LHCN-M2 (cell line): Measurements from ENCODE around the gene OGFR. TPM values are rescaled to one million over a fixed set of nuclear protein-coding genes. Genes with fewer than 3 reads are reported as not detected.
A peak's percentile ranks its signal among the peaks of the same experiment; 100 is the strongest.

Experiments
- DNase-seq: peaks from one replicate; pipeline ENCODE4 v3.0.0-alpha.2; 2012; ENCODE audit warnings: low read depth
- polyA plus RNA-seq: library from polyadenylated mRNA; unstranded; fragments of >200 nt; gene quantifications from one replicate; pipeline ENCODE4 v1.2.1, GENCODE V29; 2012; ENCODE audit warnings: missing spikeins
- total RNA-seq: library from RNA; depleted of rRNA; stranded (reverse); fragments of >200 nt; gene quantifications from 2 replicates; pipeline ENCODE4 v1.2.3, GENCODE V29; 2014; rRNA removed

OGFR gene
- 64.6 and 69.7 TPM in 2 replicates for total RNA-seq
- 28.2 TPM for polyA plus RNA-seq

DNA sequence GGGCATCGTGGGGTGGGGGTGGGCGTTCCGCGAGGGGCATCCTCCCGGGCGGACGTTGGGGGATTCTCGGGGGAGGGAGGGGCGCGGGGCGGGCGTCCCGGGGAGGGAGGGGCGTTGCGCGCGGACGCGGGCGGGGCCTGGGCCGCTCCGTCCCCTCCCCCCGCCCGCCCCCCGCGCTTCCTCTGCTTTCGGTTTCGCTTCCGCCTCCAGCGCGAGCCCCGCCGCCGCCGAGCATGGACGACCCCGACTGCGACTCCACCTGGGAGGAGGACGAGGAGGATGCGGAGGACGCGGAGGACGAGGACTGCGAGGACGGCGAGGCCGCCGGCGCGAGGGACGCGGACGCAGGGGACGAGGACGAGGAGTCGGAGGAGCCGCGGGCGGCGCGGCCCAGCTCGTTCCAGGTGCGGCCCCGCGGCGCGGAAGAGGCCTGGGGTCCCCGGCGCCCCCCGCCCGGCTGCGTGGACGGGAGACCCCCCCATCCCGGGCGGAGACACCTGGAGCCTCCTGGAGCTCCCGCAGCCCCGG is at the start of gene OGFR:
TSS of gene OGFR (plus strand) at position 209 of the 528 bp plus-strand sequence. CDS start at position 234, 25 bp downstream.
- peak; percentile 47 for DNase-seq

DNA sequence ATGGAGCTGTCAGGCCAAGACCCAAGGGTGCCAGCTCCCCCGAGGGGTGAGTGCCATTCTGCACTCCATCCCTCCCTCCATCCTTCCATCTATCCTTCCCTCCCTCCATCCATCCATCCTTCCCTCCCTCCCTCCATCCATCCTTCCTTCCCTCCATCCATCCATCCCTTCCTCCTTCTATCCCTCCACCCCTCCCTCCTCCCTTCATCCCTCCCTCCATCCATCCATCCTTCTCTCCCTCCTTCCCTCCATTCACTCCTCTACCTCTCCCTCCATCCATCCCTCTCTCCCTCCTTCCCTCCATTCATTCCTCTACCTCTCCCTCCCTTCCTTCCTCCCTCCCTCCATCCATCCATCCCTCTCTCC is 49.7 kb upstream of the OGFR start:
- DNase-seq: no peak

GRCh38 chr20:62755817-62756724 is 48.6 kb upstream of the OGFR start:
- DNase-seq: no peak

GRCh38 chr20:62758226-62758912 is 46.3 kb upstream of the OGFR start:
- DNase-seq: no peak

- no peak for DNase-seq
Measured at GRCh38 chr20:62759981-62760431, 44.6 kb upstream of the OGFR start.

DNA sequence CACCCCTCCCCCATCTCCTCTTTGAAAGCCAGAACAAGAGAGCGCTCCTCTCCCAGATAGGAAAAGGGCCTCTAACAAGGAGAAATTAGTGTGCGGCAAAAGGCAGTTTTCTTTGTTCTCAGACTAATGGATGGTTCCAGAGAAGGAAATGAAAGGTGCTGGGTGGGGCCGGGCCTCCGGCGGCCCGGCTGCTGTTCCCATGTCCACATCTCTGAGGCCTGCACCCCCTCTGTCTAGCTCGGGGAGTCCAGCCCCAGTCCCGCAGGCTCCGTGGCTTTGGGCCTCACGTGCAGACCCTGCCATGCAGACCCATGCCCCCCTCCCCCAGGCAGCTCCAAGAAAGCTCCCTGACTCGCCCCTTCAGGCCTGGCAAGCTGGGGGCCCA is 44.2 kb upstream of the OGFR start:
- DNase-seq: no peak

DNA sequence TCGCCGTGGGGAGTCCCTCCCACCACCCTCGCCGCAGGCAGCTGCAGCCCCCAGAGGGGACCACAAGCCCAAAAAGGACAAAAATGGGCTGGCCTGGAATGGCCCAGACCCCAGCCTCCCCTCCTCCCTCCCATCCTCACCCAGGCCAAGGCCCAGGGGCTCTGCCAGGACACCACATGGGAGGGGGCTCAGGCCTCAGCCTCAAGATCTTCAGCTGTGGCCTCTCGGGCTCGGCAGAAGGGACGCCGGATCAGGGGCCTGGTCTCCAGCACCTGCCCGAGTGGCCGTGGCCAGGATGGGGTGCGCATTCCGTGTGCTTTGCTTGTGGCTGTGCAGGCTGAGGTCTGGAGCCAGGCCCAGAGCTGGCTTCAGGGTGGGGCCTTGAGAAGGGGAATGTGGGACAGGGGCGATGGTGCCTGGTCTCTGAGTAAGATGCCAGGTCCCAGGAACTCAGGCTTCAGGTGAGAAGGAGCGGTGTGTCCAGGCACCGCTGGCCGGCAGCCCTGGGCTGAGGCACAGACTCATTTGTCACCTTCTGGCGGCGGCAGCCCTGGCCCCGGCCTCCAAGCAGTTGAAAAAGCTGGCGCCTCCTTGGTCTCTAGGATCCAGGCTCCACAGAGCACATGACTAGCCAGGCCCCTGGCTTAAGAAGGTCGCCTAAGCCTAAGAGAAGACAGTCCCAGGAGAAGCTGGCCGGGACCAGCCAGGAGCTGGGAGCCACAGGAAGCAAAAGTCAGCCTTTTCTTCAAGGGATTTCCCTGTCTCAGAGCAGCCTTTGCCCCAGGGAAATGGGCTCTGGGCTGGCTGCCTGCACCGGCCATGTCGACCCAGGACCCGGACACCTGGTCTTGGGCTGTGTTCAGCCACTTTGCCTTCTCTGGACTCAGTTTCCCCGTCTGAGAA is 43.5 kb upstream of the OGFR start:
- DNase-seq: no peak

- no peak for DNase-seq
Measured at GRCh38 chr20:62761759-62762131, 42.9 kb upstream of the OGFR start.

GRCh38 chr20:62762376-62762775 is 42.3 kb upstream of the OGFR start:
- DNase-seq: no peak

- DNase-seq: no peak
Measured at GRCh38 chr20:62762801-62763368, 41.8 kb upstream of the OGFR start.

- no peak for DNase-seq
Measured at GRCh38 chr20:62763404-62763803, 41.2 kb upstream of the OGFR start.

DNA sequence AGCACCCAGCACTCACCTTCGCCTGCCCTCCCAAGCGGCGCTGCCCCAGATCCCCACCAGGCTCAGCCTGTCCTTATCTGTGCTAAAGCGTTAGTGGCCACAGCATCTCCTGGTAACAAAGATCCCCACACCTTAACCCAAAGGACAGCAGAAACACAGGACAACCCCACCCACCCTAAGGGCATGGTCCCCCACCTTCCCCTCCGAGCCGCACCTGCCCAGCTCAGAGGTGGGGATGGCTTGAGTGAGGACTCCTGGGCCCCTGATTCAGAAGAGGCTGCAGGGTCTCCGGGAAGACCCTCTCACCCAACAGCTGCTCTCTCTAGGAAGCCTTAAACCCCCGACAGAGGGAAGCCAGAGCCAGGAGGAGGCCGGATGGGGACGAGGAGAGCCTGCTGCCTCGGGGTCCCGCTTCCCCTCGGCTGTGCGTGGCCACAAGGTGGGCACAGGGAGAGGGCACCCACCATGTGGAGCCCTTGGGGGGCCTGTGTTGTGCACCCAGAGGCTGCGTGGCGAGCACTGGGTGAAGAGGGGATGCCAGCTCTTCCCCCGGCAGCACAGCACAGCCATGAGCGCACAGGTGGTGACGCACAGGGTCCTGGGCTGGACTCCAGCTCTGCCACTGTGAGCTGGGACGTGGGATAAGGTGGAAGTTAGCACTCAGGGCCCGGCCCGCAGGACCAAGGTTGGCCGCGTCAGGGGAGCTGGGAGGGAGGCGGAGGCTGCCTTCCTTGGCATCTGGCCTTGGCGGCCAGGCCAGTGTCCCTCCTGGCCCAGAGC is 40.3 kb upstream of the OGFR start:
- DNase-seq: no peak

- no peak for DNase-seq
Measured at GRCh38 chr20:62765021-62765420, 39.6 kb upstream of the OGFR start.

DNA sequence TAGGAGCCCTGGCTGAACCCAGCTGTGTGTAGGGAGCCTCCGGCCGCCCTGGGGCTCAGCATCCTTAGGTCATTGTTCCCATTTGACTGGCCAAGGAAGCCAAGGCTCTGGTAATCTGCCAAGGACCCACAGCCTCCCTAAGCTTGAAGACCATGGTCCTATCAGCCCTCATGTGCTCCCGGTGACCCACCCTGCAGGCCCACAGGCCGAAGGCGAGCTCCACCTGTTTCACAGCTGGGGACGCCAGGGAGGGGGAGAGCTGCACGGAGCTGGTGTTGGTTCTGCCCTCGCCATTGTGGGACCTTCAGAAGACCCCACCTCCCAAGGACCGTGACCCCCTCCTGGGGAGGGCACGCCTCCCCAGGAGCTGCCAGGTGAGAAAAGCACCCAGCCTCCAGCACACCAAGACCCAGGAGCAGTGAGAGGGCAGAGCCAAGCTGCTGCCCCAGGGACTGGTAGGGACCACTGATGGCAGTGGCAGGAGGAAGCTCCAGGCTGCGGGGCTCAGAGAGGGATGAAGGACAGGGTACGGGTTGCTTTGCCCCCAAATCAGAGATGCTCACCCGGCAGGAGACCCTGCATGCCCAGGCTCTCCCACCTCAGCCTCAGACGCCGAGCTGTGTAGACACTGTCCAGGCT is 39.1 kb upstream of the OGFR start:
- no peak for DNase-seq

GRCh38 chr20:62766071-62766450 is 38.6 kb upstream of the OGFR start:
- DNase-seq: no peak

- no peak for DNase-seq
Measured at GRCh38 chr20:62766716-62767115, 37.9 kb upstream of the OGFR start.

- no peak for DNase-seq
Measured at GRCh38 chr20:62768234-62768546, 36.4 kb upstream of the OGFR start.

DNA sequence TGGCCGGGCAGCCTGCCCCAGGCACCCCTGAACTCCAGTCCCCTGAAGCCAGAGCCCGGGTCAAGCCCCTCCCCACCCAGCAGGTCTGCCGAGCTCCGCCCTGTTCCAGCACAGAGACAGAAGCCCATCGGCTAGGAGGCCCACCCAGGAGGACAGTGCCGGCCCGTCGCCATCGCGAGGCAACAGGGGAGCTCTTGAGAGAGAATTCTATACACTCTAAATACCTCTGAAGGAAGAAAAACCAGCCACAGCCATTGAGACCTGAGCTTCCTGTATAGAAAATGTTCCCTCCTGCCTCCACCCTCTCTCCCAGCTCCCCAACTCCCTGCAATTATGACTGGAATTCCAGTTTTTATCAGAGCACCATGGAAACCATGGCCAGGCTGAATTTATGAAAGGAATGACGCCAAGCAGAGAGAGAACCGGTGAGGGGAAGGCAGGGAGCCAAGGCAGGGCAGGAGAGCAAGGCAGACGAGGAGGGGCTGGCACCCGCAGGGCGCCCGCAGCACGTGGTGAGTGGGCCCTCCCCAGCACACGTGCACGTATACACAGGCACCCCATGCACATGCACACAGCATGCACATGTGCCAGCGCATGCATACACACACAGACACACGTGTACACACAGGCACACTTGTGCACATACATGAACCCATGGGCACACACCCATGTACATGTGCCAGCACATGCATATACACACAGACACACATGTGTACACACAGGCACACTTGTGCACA is 35.9 kb upstream of the OGFR start:
- no peak for DNase-seq

GRCh38 chr20:62769346-62770071 is 35.1 kb upstream of the OGFR start:
- no peak for DNase-seq
